Ishikawa (cell line): ENCODE measurements around the gene ZNF669.

Source experiments
- FOXM1 ChIP-seq: IDR thresholded peaks from 2 replicates; pipeline ENCODE4 v1.6.1; 2012; ENCODE audit warnings: low read depth, borderline replicate concordance
- YY1 ChIP-seq: IDR thresholded peaks from 2 replicates; pipeline ENCODE4 v1.6.1; 2012; ENCODE audit warnings: low read depth
- TF ChIP-seq, protein P1 (sequence below): IDR thresholded peaks from 2 replicates; pipeline ENCODE4 v1.6.1; 2012; ENCODE audit warnings: low read depth, mild to moderate bottlenecking

DNA sequence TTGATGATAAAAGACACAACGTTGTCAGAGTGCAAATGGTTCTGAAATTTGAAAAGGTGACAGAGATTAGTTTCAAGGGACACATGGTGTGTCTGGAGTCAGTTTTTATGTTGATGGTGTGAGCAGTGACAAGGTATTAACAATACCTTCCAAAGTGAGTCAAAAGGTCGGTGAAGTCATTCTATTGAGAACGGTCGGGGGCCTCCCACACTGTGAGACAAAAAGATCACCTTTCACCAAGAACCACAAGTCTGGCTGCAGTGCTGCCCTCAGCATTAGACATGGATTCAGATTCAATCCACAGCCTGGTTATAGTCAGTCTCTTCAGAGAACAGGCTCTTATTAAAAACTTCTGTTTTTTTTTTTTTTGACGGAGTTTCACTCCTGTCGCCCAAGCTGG lies 41.1 kb upstream of the ZNF669 start:
- TF ChIP-seq, protein P1, sequence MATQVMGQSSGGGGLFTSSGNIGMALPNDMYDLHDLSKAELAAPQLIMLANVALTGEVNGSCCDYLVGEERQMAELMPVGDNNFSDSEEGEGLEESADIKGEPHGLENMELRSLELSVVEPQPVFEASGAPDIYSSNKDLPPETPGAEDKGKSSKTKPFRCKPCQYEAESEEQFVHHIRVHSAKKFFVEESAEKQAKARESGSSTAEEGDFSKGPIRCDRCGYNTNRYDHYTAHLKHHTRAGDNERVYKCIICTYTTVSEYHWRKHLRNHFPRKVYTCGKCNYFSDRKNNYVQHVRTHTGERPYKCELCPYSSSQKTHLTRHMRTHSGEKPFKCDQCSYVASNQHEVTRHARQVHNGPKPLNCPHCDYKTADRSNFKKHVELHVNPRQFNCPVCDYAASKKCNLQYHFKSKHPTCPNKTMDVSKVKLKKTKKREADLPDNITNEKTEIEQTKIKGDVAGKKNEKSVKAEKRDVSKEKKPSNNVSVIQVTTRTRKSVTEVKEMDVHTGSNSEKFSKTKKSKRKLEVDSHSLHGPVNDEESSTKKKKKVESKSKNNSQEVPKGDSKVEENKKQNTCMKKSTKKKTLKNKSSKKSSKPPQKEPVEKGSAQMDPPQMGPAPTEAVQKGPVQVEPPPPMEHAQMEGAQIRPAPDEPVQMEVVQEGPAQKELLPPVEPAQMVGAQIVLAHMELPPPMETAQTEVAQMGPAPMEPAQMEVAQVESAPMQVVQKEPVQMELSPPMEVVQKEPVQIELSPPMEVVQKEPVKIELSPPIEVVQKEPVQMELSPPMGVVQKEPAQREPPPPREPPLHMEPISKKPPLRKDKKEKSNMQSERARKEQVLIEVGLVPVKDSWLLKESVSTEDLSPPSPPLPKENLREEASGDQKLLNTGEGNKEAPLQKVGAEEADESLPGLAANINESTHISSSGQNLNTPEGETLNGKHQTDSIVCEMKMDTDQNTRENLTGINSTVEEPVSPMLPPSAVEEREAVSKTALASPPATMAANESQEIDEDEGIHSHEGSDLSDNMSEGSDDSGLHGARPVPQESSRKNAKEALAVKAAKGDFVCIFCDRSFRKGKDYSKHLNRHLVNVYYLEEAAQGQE, result no peak
- TF ChIP-seq YY1 (no peak), FOXM1 (no peak)
